Endothelial cell of umbilical vein (primary cell): ENCODE data around the gene PPEF2.

Experiments
- EZH2 ChIP-seq: IDR thresholded peaks from 2 replicates; pipeline ENCODE4 v1.6.1; 2012; ENCODE audit warnings: borderline replicate concordance, low read depth, mild to moderate bottlenecking, moderate library complexity, low read length, inconsistent platforms; ENCODE audit not compliant: severe bottlenecking
- MYC ChIP-seq: IDR thresholded peaks from one replicate; pipeline ENCODE4 v1.6.1; 2011; ENCODE audit warnings: mild to moderate bottlenecking, low read depth, low read length
- TF ChIP-seq, protein P1 (sequence below), 2 donors: IDR thresholded peaks; 1 replicate in 1 of 2; 2 replicates in 1 of 2; pipeline ENCODE4 v1.5.1; 2011; ENCODE audit warnings: low read length in 2 of 2, mild to moderate bottlenecking in 2 of 2, moderate library complexity in 2 of 2, control low read depth in 1 of 2, inconsistent platforms in 1 of 2, low read depth in 1 of 2; ENCODE audit not compliant: insufficient read depth in 1 of 2; ENCODE audit errors: extremely low read depth in 1 of 2

DNA sequence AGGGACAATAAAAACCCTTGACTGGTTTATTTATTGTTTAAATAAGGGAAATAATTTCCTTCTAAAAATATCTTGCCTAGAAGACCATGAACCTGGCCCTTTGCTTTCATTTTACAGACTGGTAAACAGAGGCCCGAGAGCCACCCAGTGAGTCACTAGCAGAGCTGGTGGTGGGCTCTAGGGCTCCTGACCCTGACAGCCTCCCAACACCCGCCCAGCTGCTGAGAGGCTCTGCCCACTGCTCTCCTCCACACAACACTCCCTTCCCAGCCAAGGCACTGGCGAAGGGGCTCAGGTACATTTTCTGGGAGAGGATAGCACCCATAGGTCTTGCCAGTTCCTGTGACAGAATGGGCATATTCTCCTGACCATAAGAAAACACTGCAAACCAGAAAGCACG lies 18.1 kb upstream of the PPEF2 start:
- TF ChIP-seq, protein P1, sequence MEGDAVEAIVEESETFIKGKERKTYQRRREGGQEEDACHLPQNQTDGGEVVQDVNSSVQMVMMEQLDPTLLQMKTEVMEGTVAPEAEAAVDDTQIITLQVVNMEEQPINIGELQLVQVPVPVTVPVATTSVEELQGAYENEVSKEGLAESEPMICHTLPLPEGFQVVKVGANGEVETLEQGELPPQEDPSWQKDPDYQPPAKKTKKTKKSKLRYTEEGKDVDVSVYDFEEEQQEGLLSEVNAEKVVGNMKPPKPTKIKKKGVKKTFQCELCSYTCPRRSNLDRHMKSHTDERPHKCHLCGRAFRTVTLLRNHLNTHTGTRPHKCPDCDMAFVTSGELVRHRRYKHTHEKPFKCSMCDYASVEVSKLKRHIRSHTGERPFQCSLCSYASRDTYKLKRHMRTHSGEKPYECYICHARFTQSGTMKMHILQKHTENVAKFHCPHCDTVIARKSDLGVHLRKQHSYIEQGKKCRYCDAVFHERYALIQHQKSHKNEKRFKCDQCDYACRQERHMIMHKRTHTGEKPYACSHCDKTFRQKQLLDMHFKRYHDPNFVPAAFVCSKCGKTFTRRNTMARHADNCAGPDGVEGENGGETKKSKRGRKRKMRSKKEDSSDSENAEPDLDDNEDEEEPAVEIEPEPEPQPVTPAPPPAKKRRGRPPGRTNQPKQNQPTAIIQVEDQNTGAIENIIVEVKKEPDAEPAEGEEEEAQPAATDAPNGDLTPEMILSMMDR (IDR thresholded peaks at IDR 0.05; ENCODE audit: extremely low read depth in 1 of 2, insufficient read depth in 1 of 2, low read depth in 1 of 2, low read length in 2 of 2) = no peak
- TF ChIP-seq MYC (no peak), EZH2 (no peak)
